Nephron (organoid): ENCODE results near the gene PCDHA3.
A peak's percentile ranks its signal among the peaks of the same experiment; 100 is the strongest.
"Not testable (repeated sequence)": the region's sequence is repeated elsewhere in the genome, so short reads cannot be mapped to it uniquely, and the experiment has no call there.

ENCODE experiments used
- H3K27ac Mint-ChIP-seq, 3 experiments: 2 replicates each; pipeline ENCODE4 v1.8.0; 2020; ENCODE audit warnings: mixed read lengths in 3 of 3, mild to moderate bottlenecking in 2 of 3, moderate library complexity in 1 of 3
- H3K27me3 Mint-ChIP-seq: 2 replicates; pipeline ENCODE4 v1.8.0; 2021; ENCODE audit warnings: low read depth, mild to moderate bottlenecking, moderate library complexity, mixed read lengths
- H3K36me3 Mint-ChIP-seq: 2 replicates; pipeline ENCODE4 v1.8.0; 2020; ENCODE audit warnings: low read depth, mixed read lengths
- H3K4me1 Mint-ChIP-seq: 2 replicates; pipeline ENCODE4 v1.8.0; 2020; ENCODE audit warnings: mixed read lengths
- H3K4me3 Mint-ChIP-seq, 3 experiments: 2 replicates each; pipeline ENCODE4 v1.8.0; 2020; ENCODE audit warnings: mild to moderate bottlenecking in 3 of 3, mixed read lengths in 3 of 3, moderate library complexity in 2 of 3
- H3K9me3 Mint-ChIP-seq: 2 replicates; pipeline ENCODE4 v1.8.0; 2020; ENCODE audit warnings: mixed read lengths
- TF ChIP-seq, protein P1 (sequence below), 3 experiments: fragments of 200-600 bp; sonication (generic); IDR thresholded peaks; one replicate each; pipeline ENCODE4 v1.5.0; 2021; ENCODE audit warnings: antibody characterized with exemption in 3 of 3; ENCODE audit not compliant: unreplicated experiment in 3 of 3

The PCDHA3 gene

DNA sequence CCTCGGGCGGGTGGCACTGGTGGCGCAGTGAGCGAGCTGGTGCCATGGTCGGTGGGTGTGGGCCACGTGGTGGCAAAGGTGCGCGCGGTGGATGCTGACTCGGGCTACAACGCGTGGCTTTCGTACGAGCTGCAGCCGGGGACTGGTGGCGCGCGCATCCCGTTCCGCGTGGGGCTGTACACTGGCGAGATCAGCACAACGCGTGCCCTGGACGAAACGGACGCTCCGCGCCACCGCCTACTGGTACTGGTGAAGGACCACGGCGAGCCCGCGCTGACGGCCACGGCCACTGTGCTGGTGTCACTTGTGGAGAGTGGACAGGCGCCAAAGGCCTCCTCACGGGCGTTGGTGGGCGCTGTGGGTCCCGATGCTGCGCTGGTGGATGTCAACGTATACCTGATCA is 8.0 kb downstream of the PCDHA3 start:
- Mint-ChIP-seq H3K9me3 (peaks cover 59% of the 10 kb centered on the region), H3K27ac (no peak overlapping the region), H3K4me3 (no peak overlapping the region), H3K4me1 (peaks cover 11% of the 10 kb centered on the region), H3K36me3 (peaks cover 81% of the 10 kb centered on the region), H3K27me3 (no peaks in the 10 kb centered on the region)
- TF ChIP-seq, protein P1, sequence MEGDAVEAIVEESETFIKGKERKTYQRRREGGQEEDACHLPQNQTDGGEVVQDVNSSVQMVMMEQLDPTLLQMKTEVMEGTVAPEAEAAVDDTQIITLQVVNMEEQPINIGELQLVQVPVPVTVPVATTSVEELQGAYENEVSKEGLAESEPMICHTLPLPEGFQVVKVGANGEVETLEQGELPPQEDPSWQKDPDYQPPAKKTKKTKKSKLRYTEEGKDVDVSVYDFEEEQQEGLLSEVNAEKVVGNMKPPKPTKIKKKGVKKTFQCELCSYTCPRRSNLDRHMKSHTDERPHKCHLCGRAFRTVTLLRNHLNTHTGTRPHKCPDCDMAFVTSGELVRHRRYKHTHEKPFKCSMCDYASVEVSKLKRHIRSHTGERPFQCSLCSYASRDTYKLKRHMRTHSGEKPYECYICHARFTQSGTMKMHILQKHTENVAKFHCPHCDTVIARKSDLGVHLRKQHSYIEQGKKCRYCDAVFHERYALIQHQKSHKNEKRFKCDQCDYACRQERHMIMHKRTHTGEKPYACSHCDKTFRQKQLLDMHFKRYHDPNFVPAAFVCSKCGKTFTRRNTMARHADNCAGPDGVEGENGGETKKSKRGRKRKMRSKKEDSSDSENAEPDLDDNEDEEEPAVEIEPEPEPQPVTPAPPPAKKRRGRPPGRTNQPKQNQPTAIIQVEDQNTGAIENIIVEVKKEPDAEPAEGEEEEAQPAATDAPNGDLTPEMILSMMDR (IDR thresholded peaks at IDR 0.05; ENCODE audit: unreplicated experiment in 3 of 3): no peak

DNA sequence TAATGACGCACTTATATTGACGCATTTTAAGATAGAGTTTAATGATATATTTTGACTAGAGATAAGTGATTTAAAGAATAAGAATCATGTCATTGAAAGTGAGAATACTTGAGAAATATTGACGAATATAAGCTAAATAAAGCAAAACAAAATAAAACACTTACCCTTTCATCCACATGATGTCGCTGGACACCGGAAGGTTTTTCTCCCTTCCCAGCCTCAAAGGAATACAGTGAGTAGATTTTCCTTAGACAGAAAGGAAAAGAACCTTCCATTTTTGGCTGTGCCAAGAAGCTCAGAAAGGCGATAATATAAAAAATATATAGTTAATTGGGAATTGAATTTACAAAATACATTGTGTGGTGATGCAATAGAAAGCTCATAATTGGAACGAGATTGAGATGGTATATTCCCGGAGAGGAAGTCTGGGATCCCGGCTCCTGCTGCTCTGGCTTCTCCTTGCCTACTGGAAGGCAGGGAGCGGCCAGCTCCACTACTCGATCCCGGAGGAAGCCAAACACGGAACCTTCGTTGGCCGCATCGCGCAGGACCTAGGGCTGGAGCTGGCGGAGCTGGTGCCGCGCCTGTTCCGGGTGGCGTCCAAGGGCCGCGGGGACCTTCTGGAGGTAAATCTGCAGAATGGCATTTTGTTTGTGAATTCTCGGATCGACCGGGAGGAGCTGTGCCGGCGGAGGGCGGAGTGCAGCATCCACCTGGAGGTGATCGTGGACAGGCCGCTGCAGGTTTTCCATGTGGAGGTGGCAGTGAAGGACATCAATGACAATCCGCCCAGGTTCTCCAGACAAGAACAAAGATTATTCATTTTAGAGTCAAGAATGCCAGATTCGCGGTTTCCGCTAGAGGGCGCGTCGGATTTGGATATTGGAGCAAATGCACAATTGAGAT is 20.8 kb downstream of the PCDHA3 start, which contains the start of gene PCDHA5:
Gene PCDHA5, plus strand, starts transcription at position 239 of the 906 bp plus-strand sequence.
- H3K36me3 Mint-ChIP-seq: peaks cover 71% of the 10 kb centered on the region
- H3K27me3 Mint-ChIP-seq: no peaks in the 10 kb centered on the region
- TF ChIP-seq, protein P1 (IDR thresholded peaks at IDR 0.05; ENCODE audit: unreplicated experiment in 3 of 3): no peak
- no peak within 1 kb of the TSS for H3K27ac Mint-ChIP-seq
- no peaks in the 10 kb centered on the region for H3K4me1 Mint-ChIP-seq
- peaks cover 39% of the 10 kb centered on the region for H3K9me3 Mint-ChIP-seq
- H3K4me3 Mint-ChIP-seq: no peak within 1 kb of the TSS

DNA sequence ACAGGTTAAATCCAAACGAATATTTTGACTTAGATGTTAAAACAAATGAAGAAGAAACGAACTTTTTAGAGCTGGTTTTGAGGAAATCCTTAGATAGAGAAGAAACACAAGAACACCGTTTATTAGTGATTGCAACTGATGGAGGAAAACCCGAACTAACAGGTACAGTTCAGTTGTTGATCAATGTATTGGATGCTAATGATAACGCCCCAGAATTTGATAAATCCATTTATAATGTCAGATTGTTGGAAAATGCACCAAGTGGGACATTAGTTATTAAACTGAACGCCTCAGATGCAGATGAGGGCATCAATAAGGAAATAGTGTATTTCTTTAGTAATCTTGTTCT is 21.4 kb downstream of the PCDHA3 start:
- Mint-ChIP-seq H3K9me3 (peaks cover 43% of the 10 kb centered on the region), H3K4me1 (peaks cover 5% of the 10 kb centered on the region), H3K27ac (no peak overlapping the region), H3K36me3 (peaks cover 74% of the 10 kb centered on the region), H3K27me3 (no peaks in the 10 kb centered on the region), H3K4me3 (no peak overlapping the region)
- TF ChIP-seq, protein P1 (IDR thresholded peaks at IDR 0.05; ENCODE audit: unreplicated experiment in 3 of 3): no peak

DNA sequence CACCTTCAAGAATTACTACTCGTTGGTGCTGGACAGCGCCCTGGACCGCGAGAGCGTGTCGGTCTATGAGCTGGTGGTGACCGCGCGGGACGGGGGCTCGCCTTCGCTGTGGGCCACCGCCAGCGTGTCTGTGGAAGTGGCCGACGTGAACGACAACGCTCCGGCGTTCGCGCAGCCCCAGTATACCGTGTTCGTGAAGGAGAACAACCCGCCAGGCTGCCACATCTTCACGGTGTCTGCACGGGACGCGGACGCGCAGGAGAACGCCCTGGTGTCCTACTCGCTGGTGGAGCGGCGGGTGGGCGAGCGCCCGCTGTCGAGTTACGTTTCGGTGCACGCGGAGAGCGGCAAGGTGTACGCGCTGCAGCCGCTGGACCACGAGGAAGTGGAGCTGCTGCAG is 22.1 kb downstream of the PCDHA3 start:
- H3K27ac Mint-ChIP-seq, H3K27me3 Mint-ChIP-seq, H3K4me1 Mint-ChIP-seq, H3K4me3 Mint-ChIP-seq: not testable (repeated sequence)
- Mint-ChIP-seq H3K9me3 (peaks cover 44% of the 10 kb centered on the region), H3K36me3 (peaks cover 73% of the 10 kb centered on the region)

DNA sequence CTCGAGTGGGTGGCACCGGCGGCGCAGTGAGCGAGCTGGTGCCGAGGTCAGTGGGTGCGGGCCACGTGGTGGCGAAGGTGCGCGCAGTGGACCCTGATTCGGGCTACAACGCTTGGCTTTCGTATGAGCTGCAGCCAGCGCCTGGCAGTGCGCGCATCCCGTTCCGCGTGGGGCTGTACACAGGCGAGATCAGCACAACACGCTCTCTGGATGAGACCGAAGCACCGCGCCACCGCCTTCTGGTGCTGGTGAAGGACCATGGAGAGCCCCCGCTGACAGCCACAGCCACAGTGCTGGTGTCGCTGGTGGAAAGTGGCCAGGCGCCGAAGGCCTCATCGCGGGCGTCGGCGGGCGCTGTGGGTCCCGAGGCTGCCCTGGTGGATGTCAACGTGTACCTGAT is 22.6 kb downstream of the PCDHA3 start:
- Mint-ChIP-seq H3K4me1 (peaks cover 8% of the 10 kb centered on the region), H3K27ac (no peak overlapping the region), H3K4me3 (no peak overlapping the region), H3K9me3 (peaks cover 45% of the 10 kb centered on the region), H3K27me3 (no peaks in the 10 kb centered on the region), H3K36me3 (peaks cover 73% of the 10 kb centered on the region)
- TF ChIP-seq, protein P1 (IDR thresholded peaks at IDR 0.05; ENCODE audit: unreplicated experiment in 3 of 3): no peak

DNA sequence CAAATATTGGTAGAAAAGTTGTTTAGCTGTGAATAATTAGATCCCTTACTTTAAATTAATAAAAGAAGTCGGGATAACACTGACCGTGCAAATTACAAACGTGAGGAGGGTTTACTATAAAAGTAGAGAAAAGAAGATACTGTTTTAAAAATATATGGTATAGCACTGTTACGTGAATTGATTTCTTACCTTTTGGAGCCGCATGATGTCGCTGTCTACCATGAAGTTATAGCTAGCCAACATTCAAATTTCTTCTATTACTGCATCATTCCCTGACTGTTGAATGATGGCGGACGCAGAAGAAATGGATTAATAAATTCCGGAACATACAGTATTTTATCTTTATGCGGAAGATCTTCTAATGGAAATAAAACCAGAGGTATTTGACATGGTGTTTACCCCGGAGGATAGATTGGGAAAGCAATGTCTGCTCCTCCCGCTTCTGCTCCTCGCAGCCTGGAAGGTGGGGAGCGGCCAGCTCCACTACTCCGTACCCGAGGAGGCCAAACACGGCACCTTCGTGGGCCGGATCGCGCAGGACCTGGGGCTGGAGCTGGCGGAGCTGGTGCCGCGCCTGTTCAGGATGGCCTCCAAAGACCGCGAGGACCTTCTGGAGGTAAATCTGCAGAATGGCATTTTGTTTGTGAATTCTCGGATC is 27.0 kb downstream of the PCDHA3 start, which contains the start of gene PCDHA6:
Gene PCDHA6, plus strand, starts transcription at position 257 of the 658 bp plus-strand sequence. Its CDS starts 132 bp downstream, at position 389.
- TF ChIP-seq, protein P1 (IDR thresholded peaks at IDR 0.05; ENCODE audit: unreplicated experiment in 3 of 3): peak; percentile 43 to 49 (median 47)
- H3K9me3 Mint-ChIP-seq: peaks cover 52% of the 10 kb centered on the region
- H3K27me3 Mint-ChIP-seq: no peaks in the 10 kb centered on the region

More for the DNA sequence above, 27.0 kb downstream of the PCDHA3 start, which contains the start of gene PCDHA6:
- H3K4me3 Mint-ChIP-seq: peak within 1 kb of the TSS; percentile 86 to 93 (median 91)
- H3K4me1 Mint-ChIP-seq: peaks cover 10% of the 10 kb centered on the region
- peak within 1 kb of the TSS; percentile 80 to 96 (median 93) for H3K27ac Mint-ChIP-seq
- peaks cover 79% of the 10 kb centered on the region for H3K36me3 Mint-ChIP-seq
